PC-9 (cell line): ENCODE results near the gene RAB15. TPM values are rescaled to one million over a fixed set of nuclear protein-coding genes. Genes with fewer than 3 reads are reported as not detected.

Experiments used
- BruUV-seq: library from RNA; stranded (reverse); fragments of 400-500 nt; replicated peaks from 2 replicates; lab custom pipeline; 2021; lab: Mats Ljungman, UMichigan
- CTCF ChIA-PET: fragments of 300-600 bp; sonication (Branson Sonifier 250); formaldehyde crosslinking; loops from one replicate; lab custom pipeline; 2022; ENCODE audit warnings: antibody characterized with exemption; lab: Charles Lee
- POLR2A ChIA-PET: fragments of 300-600 bp; sonication (Branson Sonifier 250); formaldehyde crosslinking; loops from one replicate; lab custom pipeline; 2022; ENCODE audit warnings: antibody characterized with exemption; ENCODE audit not compliant: unreplicated experiment; lab: Charles Lee
- DNase-seq, 2 experiments: peaks; one replicate each; pipeline versions ENCODE4 v3.0.0 to v3.0.0-alpha.2; 2015 to 2022; ENCODE audit warnings: mixed read lengths in 1 of 2
- H2AFZ ChIP-seq: fragments of 200-600 bp; sonication (generic); 2 replicates; pipeline ENCODE4 v1.8.1; 2017; ENCODE audit warnings: antibody characterized with exemption
- H3F3A ChIP-seq: fragments of 200-600 bp; sonication (generic); 2 replicates; pipeline ENCODE4 v1.8.1; 2017; ENCODE audit warnings: antibody characterized with exemption, mild to moderate bottlenecking, low read depth; ENCODE audit not compliant: insufficient read depth
- H3K27ac ChIP-seq: fragments of 200-600 bp; sonication (generic); 2 replicates; pipeline ENCODE4 v1.6.1; 2016; ENCODE audit warnings: mixed run types
- H3K27me3 ChIP-seq: fragments of 200-600 bp; sonication (generic); 2 replicates; pipeline ENCODE4 v1.6.1; 2016; ENCODE audit warnings: low read depth, mixed run types; ENCODE audit not compliant: insufficient read depth
- H3K36me3 ChIP-seq: fragments of 200-600 bp; sonication (generic); 2 replicates; pipeline ENCODE4 v1.6.1; 2016; ENCODE audit warnings: low read depth, mixed run types
- H3K4me1 ChIP-seq: fragments of 200-600 bp; sonication (generic); replicated peaks from 2 replicates; pipeline ENCODE4 v1.6.1; 2016; ENCODE audit warnings: mixed run types; ENCODE audit not compliant: insufficient read depth
- H3K4me2 ChIP-seq: fragments of 200-600 bp; sonication (generic); 2 replicates; pipeline ENCODE4 v1.6.1; 2017; ENCODE audit warnings: mixed run types
- H3K4me3 ChIP-seq: fragments of 200-600 bp; sonication (generic); 2 replicates; pipeline ENCODE4 v1.6.1; 2016; ENCODE audit warnings: mixed run types
- H3K79me2 ChIP-seq: fragments of 200-600 bp; sonication (generic); 2 replicates; pipeline ENCODE4 v1.6.1; 2017; ENCODE audit warnings: low read depth, mixed run types
- H3K9me2 ChIP-seq: fragments of 200-600 bp; sonication (generic); 2 replicates; pipeline ENCODE4 v1.8.1; 2017; ENCODE audit warnings: mild to moderate bottlenecking; ENCODE audit not compliant: insufficient read depth
- H3K9me3 ChIP-seq: fragments of 200-600 bp; sonication (generic); 2 replicates; pipeline ENCODE4 v1.8.1; 2016; ENCODE audit warnings: low read depth; ENCODE audit not compliant: insufficient read depth
- H4K20me1 ChIP-seq: fragments of 200-600 bp; sonication (generic); 2 replicates; pipeline ENCODE4 v1.8.1; 2017; ENCODE audit not compliant: insufficient read depth
- CTCF ChIP-seq: fragments of 200-600 bp; sonication (generic); conservative IDR thresholded peaks from 2 replicates; pipeline ENCODE4 v1.6.1; 2017; ENCODE audit warnings: mixed run types, antibody characterized with exemption, mild to moderate bottlenecking, moderate library complexity
- EZH2 ChIP-seq: fragments of 200-600 bp; sonication (generic); IDR thresholded peaks from 2 replicates; pipeline ENCODE4 v1.8.0; 2017; ENCODE audit warnings: antibody characterized with exemption, low read depth
- intact Hi-C: fragments of 100-400 bp; cut with micrococcal nuclease; formaldehyde crosslinking; loops from one replicate; pipeline ENCODE4 v1.10.0; 2022; ENCODE audit not compliant: unreplicated experiment
- total RNA-seq: library from RNA; stranded (reverse); gene quantifications from 2 replicates; pipeline ENCODE4 v1.2.3, GENCODE V29; 2021

The RAB15 gene
- total RNA-seq, 1 experiment from 2014 or later = 74.9 TPM

GRCh38 chr14:64918216-64918615, 53.9 kb downstream of the RAB15 start:
- no peaks in the 10 kb centered on the region for H3K9me3 ChIP-seq
- intact Hi-C loops = loop anchor here (10.0 kb wide), 1 partner anchor 413 kb away; the partner anchor contains the start of genes ZBTB1 and ZBTB25
- no peaks in the 10 kb centered on the region for H3K27me3 ChIP-seq
- TF ChIP-seq CTCF (no peak), EZH2 (no peak)
- H3K36me3 ChIP-seq = peaks cover 10% of the 10 kb centered on the region; the same call in 1 of the 2 replicates
- H3F3A ChIP-seq = peaks cover 4% of the 10 kb centered on the region; the same call in 1 of the 2 replicates
- no peaks in the 10 kb centered on the region for H3K9me2 ChIP-seq
- no peak overlapping the region for H3K4me2 ChIP-seq
- H3K79me2 ChIP-seq = peaks cover 78% of the 10 kb centered on the region
- H3K27ac ChIP-seq = no peak overlapping the region
- POLR2A ChIA-PET = no interaction called here
- peaks cover 31% of the 10 kb centered on the region for H4K20me1 ChIP-seq
- no peak for DNase-seq
- H2AFZ ChIP-seq = no peak overlapping the region
- H3K4me3 ChIP-seq = no peak overlapping the region
- peaks cover 22% of the 10 kb centered on the region for H3K4me1 ChIP-seq
- CTCF ChIA-PET = no interaction called here
- no TSS peak for BruUV-seq

- Histone ChIP-seq H3K4me3 (peak overlapping the region; percentile 70), H3K79me2 (peaks cover 64% of the 10 kb centered on the region), H3K9me2 (no peaks in the 10 kb centered on the region), H3K27me3 (no peaks in the 10 kb centered on the region), H3K36me3 (0 out of 2 replicates have a peak, but pooled peaks cover 5% of the 10 kb centered on the region), H3K27ac (no peak overlapping the region), H3K4me2 (peak overlapping the region; percentile 83), H3F3A (0 out of 2 replicates have a peak, but pooled peaks cover 4% of the 10 kb centered on the region), H4K20me1 (peaks cover 17% of the 10 kb centered on the region), H2AFZ (no peak overlapping the region), H3K4me1 (peaks cover 22% of the 10 kb centered on the region), H3K9me3 (no peaks in the 10 kb centered on the region)
- no TSS peak for BruUV-seq
- POLR2A ChIA-PET = no interaction called here
- intact Hi-C loops = loop anchor here (2.0 to 10.0 kb wide), 2 partner anchors 51 to 411 kb away; partner anchors contain the start of genes ZBTB1 and ZBTB25
- DNase-seq = no peak
- CTCF ChIA-PET = no interaction called here
- TF ChIP-seq CTCF (no peak), EZH2 (no peak)
Measured at GRCh38 chr14:64915797-64916196, 56.3 kb downstream of the RAB15 start.

- 0 out of 2 replicates have a peak, but pooled peaks cover 2% of the 10 kb centered on the region for H3K36me3 ChIP-seq
- H3K4me1 ChIP-seq = peaks cover 22% of the 10 kb centered on the region
- H4K20me1 ChIP-seq = peaks cover 11% of the 10 kb centered on the region; the same call in 1 of the 2 replicates
- H2AFZ ChIP-seq = peak overlapping the region; percentile 88
- H3K27me3 ChIP-seq = no peaks in the 10 kb centered on the region
- peak overlapping the region; percentile 62; the same call in 1 of the 2 replicates for H3K27ac ChIP-seq
- H3K4me3 ChIP-seq = peak overlapping the region; percentile 70
- peak overlapping the region; percentile 83 for H3K4me2 ChIP-seq
- peaks cover 56% of the 10 kb centered on the region for H3K79me2 ChIP-seq
- H3F3A ChIP-seq = 0 out of 2 replicates have a peak, but pooled peaks cover 4% of the 10 kb centered on the region
- ChIA-PET CTCF (interaction anchor here (0.6 to 1.2 kb wide), 3 partner anchors 71 to 1454 kb away, joined by 5 to 17 read pairs (median 9); partner anchors contain the start of gene FNTB), POLR2A (interaction anchor here (0.6 kb wide), 2 partner anchors 8 to 105 kb away, joined by 4 to 8 read pairs; no protein-coding TSS in a partner anchor)
- no peaks in the 10 kb centered on the region for H3K9me2 ChIP-seq
- TF ChIP-seq EZH2 (no peak), CTCF (no peak)
- H3K9me3 ChIP-seq = no peaks in the 10 kb centered on the region
- TSS peak; percentile 71 for BruUV-seq
- intact Hi-C loops = loop anchor here (2.0 to 10.0 kb wide), 2 partner anchors 52 to 410 kb away; partner anchors contain the start of genes ZBTB1 and ZBTB25
- no peak for DNase-seq
Measured at GRCh38 chr14:64915029-64915424, 57.1 kb downstream of the RAB15 start.
